Measurements from ENCODE around the gene GJA3.

DNA sequence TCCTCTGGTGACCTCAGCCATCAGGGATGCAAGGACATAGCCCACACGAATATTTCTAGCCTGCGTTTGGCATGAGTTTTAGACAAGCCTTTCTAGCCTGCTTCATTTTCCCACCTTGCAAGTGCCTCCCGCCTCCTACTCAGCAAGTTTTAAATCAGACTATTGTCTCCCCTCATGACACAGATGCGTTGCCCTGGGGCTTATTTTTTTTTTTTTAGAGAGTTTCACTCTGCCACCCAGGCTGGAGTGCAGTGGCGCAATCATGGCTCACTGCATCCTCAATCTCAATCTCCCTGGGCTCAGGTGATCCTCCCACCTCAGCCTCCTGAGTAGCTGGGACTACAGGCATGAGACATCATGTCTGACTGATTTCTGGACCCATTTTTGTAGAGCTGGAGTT, 17.3 kb upstream of the GJA3 start:
- TF ChIP-seq CTCF (IDR thresholded peaks at IDR 0.05) (no peak), EP300 (IDR thresholded peaks at IDR 0.05) (no peak), POLR2A (IDR thresholded peaks at IDR 0.05) (no peak)

Measured in ovary (tissue), 3 donors.